ENCODE measurements around the gene GAS7. TPM values are rescaled to one million over a fixed set of nuclear protein-coding genes. Genes with fewer than 3 reads are reported as not detected.

GAS7 gene
- total RNA-seq, result 0.16 and 0.17 TPM in 2 replicates

- peak; percentile 1 for DNase-seq (ENCODE audit: low spot score)
- Mint-ChIP-seq H3K27ac (no peak within 1 kb of the TSS), H3K36me3 (ENCODE audit: low read depth) (no peaks in the 10 kb centered on the region), H3K4me3 (peak within 1 kb of the TSS; percentile 61), H3K9me3 (peaks cover 15% of the 10 kb centered on the region), H3K4me1 (ENCODE audit: low read depth) (no peaks in the 10 kb centered on the region), H3K27me3 (ENCODE audit: insufficient read depth) (peaks cover 16% of the 10 kb centered on the region)
- intact Hi-C loops (cut with micrococcal nuclease), result loop anchor here (10.0 kb wide), 1 partner anchor 84 kb away; no protein-coding TSS in a partner anchor
Observed at GRCh38 chr17:10198509-10199249, at the start of gene GAS7. GAS7 (minus strand) TSS chr17:10198606.

- no peak overlapping the region for H3K4me3 Mint-ChIP-seq
- no peaks in the 10 kb centered on the region for H3K36me3 Mint-ChIP-seq (ENCODE audit: low read depth)
- no peaks in the 10 kb centered on the region for H3K4me1 Mint-ChIP-seq (ENCODE audit: low read depth)
- no peaks in the 10 kb centered on the region for H3K9me3 Mint-ChIP-seq
- intact Hi-C loops (cut with micrococcal nuclease), result no loop called here
- no peaks in the 10 kb centered on the region for H3K27me3 Mint-ChIP-seq (ENCODE audit: insufficient read depth)
- no peak for DNase-seq (ENCODE audit: low spot score)
- no peak overlapping the region for H3K27ac Mint-ChIP-seq
Observed at GRCh38 chr17:10247810-10248209, 49.4 kb upstream of the GAS7 start.

DNA sequence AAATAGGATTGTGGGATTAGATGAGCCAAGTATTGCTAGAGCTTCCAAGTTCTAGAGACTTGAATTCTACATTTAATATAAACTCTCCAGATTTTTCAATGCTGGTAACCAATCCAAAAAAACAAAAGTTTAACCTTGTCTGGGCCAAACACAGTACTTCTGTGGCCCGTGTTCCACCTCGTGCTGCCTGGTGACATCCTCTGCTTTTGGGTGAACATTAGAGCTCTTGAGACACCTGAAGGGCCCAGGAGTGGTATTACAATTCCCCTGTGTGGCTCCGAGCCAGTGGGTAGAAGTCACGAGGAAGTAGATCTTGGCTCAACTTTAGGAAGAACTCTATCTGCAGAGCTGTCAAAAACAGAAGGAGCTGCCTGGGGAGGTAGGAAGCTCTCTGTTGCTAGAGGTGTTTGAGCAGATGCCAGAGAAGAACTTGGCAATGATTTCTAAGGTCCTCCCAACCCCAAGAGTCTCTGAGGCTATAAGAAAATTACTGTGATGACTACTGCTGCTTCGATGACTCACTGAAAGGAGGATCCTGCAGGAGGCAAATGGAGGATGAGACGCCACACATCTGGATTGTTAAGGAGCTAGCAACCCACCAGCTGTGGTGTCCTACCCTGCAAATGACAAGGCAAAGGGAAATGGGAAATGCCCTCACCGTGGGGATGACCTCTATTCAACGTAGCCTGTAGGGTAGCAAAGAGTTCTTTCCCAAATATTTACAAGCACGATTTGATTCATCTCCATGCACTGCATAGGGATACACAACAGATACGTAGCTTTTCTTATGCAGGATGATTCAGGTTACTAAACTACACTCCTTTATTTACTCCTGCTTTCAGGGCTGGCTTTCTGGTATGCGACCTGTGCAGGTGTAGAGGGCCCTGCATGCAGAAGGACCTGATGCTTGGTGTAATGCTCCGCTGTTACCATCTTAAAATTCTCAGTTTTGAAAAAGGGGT is 45.8 kb upstream of the GAS7 start:
- intact Hi-C loops (cut with micrococcal nuclease), result no loop called here
- no peak overlapping the region for H3K27ac Mint-ChIP-seq

GRCh38 chr17:10241781-10242180 is 43.4 kb upstream of the GAS7 start:
- Mint-ChIP-seq H3K9me3 (peaks cover 12% of the 10 kb centered on the region), H3K36me3 (ENCODE audit: low read depth) (no peaks in the 10 kb centered on the region), H3K4me1 (ENCODE audit: low read depth) (no peaks in the 10 kb centered on the region), H3K27ac (no peak overlapping the region), H3K4me3 (no peak overlapping the region), H3K27me3 (ENCODE audit: insufficient read depth) (no peaks in the 10 kb centered on the region)
- no peak for DNase-seq (ENCODE audit: low spot score)
- intact Hi-C loops (cut with micrococcal nuclease), result no loop called here

More for the DNA sequence above, 45.8 kb upstream of the GAS7 start:
- no peak for DNase-seq (ENCODE audit: low spot score)
- H3K9me3 Mint-ChIP-seq, result peaks cover 9% of the 10 kb centered on the region
- no peaks in the 10 kb centered on the region for H3K36me3 Mint-ChIP-seq (ENCODE audit: low read depth)
- H3K4me3 Mint-ChIP-seq, result no peak overlapping the region
- no peaks in the 10 kb centered on the region for H3K4me1 Mint-ChIP-seq (ENCODE audit: low read depth)
- H3K27me3 Mint-ChIP-seq (ENCODE audit: insufficient read depth), result no peaks in the 10 kb centered on the region

- Mint-ChIP-seq H3K27me3 (ENCODE audit: insufficient read depth) (no peaks in the 10 kb centered on the region), H3K36me3 (ENCODE audit: low read depth) (no peaks in the 10 kb centered on the region), H3K9me3 (peaks cover 17% of the 10 kb centered on the region), H3K4me1 (ENCODE audit: low read depth) (no peaks in the 10 kb centered on the region), H3K4me3 (no peak overlapping the region), H3K27ac (no peak overlapping the region)
- intact Hi-C loops (cut with micrococcal nuclease), result no loop called here
- DNase-seq (ENCODE audit: low spot score), result no peak
Observed at GRCh38 chr17:10238661-10239060, 40.3 kb upstream of the GAS7 start.

DNA sequence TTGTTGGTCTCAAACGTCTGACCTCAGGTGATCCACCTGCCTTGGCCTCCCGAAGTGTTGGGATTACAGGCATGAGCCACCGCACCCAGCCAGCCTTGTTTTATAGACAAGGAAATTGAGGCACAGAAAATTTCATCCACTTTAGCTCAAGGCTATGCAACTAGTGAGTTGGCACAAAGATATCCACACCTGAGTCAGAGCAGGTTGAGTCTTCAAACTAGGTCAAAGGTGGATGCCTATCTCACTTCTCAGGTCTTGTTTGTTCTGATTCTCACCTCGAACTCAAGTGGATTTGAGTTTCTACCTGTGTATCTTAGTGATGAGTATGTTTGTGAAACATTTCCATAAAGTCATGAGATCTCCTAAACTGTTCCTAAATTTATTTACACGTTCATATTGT is 35.6 kb upstream of the GAS7 start:
- no peak overlapping the region for H3K4me3 Mint-ChIP-seq
- intact Hi-C loops (cut with micrococcal nuclease), result no loop called here
- no peaks in the 10 kb centered on the region for H3K4me1 Mint-ChIP-seq (ENCODE audit: low read depth)

GRCh38 chr17:10233161-10233560 is 34.8 kb upstream of the GAS7 start:
- Mint-ChIP-seq H3K4me1 (ENCODE audit: low read depth) (no peaks in the 10 kb centered on the region), H3K36me3 (ENCODE audit: low read depth) (no peaks in the 10 kb centered on the region), H3K4me3 (no peak overlapping the region), H3K9me3 (peaks cover 13% of the 10 kb centered on the region), H3K27ac (no peak overlapping the region), H3K27me3 (ENCODE audit: insufficient read depth) (no peaks in the 10 kb centered on the region)
- DNase-seq (ENCODE audit: low spot score), result no peak
- intact Hi-C loops (cut with micrococcal nuclease), result no loop called here

More for the DNA sequence above, 35.6 kb upstream of the GAS7 start:
- Mint-ChIP-seq H3K9me3 (peaks cover 13% of the 10 kb centered on the region), H3K36me3 (ENCODE audit: low read depth) (no peaks in the 10 kb centered on the region), H3K27ac (no peak overlapping the region), H3K27me3 (ENCODE audit: insufficient read depth) (no peaks in the 10 kb centered on the region)
- no peak for DNase-seq (ENCODE audit: low spot score)

GRCh38 chr17:10229181-10229580 is 30.8 kb upstream of the GAS7 start:
- H3K4me3 Mint-ChIP-seq, result no peak overlapping the region
- no peaks in the 10 kb centered on the region for H3K4me1 Mint-ChIP-seq (ENCODE audit: low read depth)
- peaks cover 4% of the 10 kb centered on the region for H3K9me3 Mint-ChIP-seq
- intact Hi-C loops (cut with micrococcal nuclease), result no loop called here
- no peak for DNase-seq (ENCODE audit: low spot score)
- H3K36me3 Mint-ChIP-seq (ENCODE audit: low read depth), result no peaks in the 10 kb centered on the region
- no peaks in the 10 kb centered on the region for H3K27me3 Mint-ChIP-seq (ENCODE audit: insufficient read depth)
- H3K27ac Mint-ChIP-seq, result no peak overlapping the region

- Mint-ChIP-seq H3K9me3 (no peaks in the 10 kb centered on the region), H3K4me3 (no peak overlapping the region), H3K4me1 (ENCODE audit: low read depth) (no peaks in the 10 kb centered on the region), H3K27ac (no peak overlapping the region), H3K36me3 (ENCODE audit: low read depth) (no peaks in the 10 kb centered on the region), H3K27me3 (ENCODE audit: insufficient read depth) (no peaks in the 10 kb centered on the region)
- intact Hi-C loops (cut with micrococcal nuclease), result loop anchor here (2.0 kb wide), 1 partner anchor 262 kb away; no protein-coding TSS in a partner anchor
- DNase-seq (ENCODE audit: low spot score), result peak; percentile 1
Observed at GRCh38 chr17:10226930-10227695, 28.7 kb upstream of the GAS7 start.

DNA sequence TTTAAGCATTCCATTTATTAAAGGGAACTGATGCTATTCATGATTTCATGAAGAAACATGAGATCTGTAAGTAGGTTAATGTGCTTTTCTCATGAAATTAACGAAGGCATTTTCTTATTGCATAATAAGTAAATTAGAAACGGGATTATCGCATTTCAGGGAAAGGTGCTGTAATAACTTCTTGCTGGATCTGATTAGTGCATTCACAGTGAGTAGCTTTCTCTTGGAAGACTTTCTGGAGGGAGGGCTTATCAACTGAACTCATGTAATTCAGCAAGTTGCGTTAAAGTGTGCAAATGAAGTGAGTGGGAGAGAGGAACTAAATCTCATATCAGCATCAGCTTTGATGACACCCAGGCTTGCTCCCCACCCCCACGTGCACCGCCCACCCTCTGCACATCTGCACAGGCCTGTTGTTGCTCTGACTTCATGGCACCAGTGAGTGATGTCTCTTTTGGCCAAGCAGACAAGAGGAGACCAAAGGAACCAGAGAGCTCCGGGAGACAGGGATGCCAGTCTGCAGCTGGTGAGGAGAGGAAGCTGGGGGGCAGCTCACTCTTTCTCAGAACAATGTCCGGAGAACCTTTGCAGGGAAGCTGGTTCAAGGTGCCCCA is 26.3 kb upstream of the GAS7 start:
- DNase-seq (ENCODE audit: low spot score), result no peak
- H3K27ac Mint-ChIP-seq, result no peak overlapping the region
- no peaks in the 10 kb centered on the region for H3K4me1 Mint-ChIP-seq (ENCODE audit: low read depth)
- no peak overlapping the region for H3K4me3 Mint-ChIP-seq
- intact Hi-C loops (cut with micrococcal nuclease), result no loop called here
- H3K27me3 Mint-ChIP-seq (ENCODE audit: insufficient read depth), result no peaks in the 10 kb centered on the region
- H3K36me3 Mint-ChIP-seq (ENCODE audit: low read depth), result no peaks in the 10 kb centered on the region
- H3K9me3 Mint-ChIP-seq, result no peaks in the 10 kb centered on the region

GRCh38 chr17:10219193-10219592 is 20.8 kb upstream of the GAS7 start:
- DNase-seq (ENCODE audit: low spot score), result no peak
- H3K36me3 Mint-ChIP-seq (ENCODE audit: low read depth), result peaks cover 2% of the 10 kb centered on the region
- intact Hi-C loops (cut with micrococcal nuclease), result no loop called here
- H3K4me3 Mint-ChIP-seq, result no peak overlapping the region
- H3K4me1 Mint-ChIP-seq (ENCODE audit: low read depth), result no peaks in the 10 kb centered on the region
- H3K27me3 Mint-ChIP-seq (ENCODE audit: insufficient read depth), result no peaks in the 10 kb centered on the region
- no peak overlapping the region for H3K27ac Mint-ChIP-seq
- H3K9me3 Mint-ChIP-seq, result peaks cover 10% of the 10 kb centered on the region

DNA sequence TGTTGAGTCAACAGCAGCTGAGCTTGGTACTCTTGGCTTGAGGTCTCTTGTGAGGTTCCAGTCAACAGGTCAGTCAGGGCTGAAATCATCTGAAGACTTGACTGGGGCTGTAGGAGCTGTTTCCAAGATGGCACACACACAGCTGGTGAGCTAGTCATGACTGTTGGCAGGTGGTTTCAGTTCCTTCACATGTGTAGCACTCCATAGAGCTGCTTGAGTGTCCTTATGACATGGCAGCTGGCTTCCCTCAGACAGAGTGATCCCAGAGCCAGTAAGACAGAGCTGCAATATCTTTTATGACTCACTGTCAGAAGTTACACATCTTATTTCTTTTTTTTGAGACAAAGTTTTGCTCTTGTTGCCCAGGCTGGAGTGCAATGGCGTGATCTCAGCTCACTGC is 19.5 kb upstream of the GAS7 start:
- peaks cover 2% of the 10 kb centered on the region for H3K36me3 Mint-ChIP-seq (ENCODE audit: low read depth)
- no peak overlapping the region for H3K4me3 Mint-ChIP-seq
- no peak for DNase-seq (ENCODE audit: low spot score)
- no peaks in the 10 kb centered on the region for H3K4me1 Mint-ChIP-seq (ENCODE audit: low read depth)
- no peak overlapping the region for H3K27ac Mint-ChIP-seq
- intact Hi-C loops (cut with micrococcal nuclease), result no loop called here
- H3K27me3 Mint-ChIP-seq (ENCODE audit: insufficient read depth), result no peaks in the 10 kb centered on the region
- peaks cover 10% of the 10 kb centered on the region for H3K9me3 Mint-ChIP-seq
